GM12865 (cell line): ENCODE measurements around the gene MMP2.

Experiments
- DNase-seq: peaks from one replicate; pipeline ENCODE4 v3.0.0; 2010; ENCODE audit warnings: low read depth
- H3K4me3 ChIP-seq: 2 replicates; pipeline ENCODE4 v1.5.1; 2011; ENCODE audit warnings: mild to moderate bottlenecking, low read depth, low read length, control low read depth
- CTCF ChIP-seq: IDR thresholded peaks from 2 replicates; pipeline ENCODE4 v1.5.1; 2011; ENCODE audit warnings: low read length, control low read depth, low read depth, inconsistent platforms; ENCODE audit not compliant: insufficient read depth; ENCODE audit errors: missing control alignments

MMP2 gene

GRCh38 chr16:55503726-55504550 is 24.9 kb downstream of the MMP2 start:
- H3K4me3 ChIP-seq = no peak overlapping the region
- TF ChIP-seq CTCF = no peak
- no peak for DNase-seq

DNA sequence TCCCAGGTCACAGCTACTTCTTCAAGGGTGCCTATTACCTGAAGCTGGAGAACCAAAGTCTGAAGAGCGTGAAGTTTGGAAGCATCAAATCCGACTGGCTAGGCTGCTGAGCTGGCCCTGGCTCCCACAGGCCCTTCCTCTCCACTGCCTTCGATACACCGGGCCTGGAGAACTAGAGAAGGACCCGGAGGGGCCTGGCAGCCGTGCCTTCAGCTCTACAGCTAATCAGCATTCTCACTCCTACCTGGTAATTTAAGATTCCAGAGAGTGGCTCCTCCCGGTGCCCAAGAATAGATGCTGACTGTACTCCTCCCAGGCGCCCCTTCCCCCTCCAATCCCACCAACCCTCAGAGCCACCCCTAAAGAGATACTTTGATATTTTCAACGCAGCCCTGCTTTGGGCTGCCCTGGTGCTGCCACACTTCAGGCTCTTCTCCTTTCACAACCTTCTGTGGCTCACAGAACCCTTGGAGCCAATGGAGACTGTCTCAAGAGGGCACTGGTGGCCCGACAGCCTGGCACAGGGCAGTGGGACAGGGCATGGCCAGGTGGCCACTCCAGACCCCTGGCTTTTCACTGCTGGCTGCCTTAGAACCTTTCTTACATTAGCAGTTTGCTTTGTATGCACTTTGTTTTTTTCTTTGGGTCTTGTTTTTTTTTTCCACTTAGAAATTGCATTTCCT is 26.5 kb downstream of the MMP2 start:
- no peak for DNase-seq
- TF ChIP-seq CTCF = no peak
- no peak overlapping the region for H3K4me3 ChIP-seq

DNA sequence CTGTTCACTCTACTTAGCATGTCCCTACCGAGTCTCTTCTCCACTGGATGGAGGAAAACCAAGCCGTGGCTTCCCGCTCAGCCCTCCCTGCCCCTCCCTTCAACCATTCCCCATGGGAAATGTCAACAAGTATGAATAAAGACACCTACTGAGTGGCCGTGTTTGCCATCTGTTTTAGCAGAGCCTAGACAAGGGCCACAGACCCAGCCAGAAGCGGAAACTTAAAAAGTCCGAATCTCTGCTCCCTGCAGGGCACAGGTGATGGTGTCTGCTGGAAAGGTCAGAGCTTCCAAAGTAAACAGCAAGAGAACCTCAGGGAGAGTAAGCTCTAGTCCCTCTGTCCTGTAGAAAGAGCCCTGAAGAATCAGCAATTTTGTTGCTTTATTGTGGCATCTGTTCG is 27.1 kb downstream of the MMP2 start:
- no peak for DNase-seq
- no peak overlapping the region for H3K4me3 ChIP-seq
- no peak for TF ChIP-seq CTCF

DNA sequence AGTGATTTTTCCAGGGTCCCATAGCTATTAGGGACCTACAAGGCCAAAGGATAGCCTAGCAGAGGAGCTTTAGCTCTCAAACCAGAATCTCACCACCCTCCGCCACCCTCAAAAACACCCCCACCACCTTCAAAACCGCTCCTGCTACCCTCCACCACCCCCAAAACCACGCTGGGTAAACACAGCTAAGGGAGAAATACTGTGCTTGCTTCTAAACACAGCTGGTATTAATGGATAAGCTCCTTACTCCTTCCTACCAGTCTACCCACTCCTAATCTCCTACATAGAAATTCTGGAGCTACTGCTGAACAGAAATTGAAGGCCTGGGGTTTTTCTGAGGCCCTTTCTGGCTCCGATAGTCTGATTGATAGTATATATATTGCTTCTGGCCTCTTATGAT is 27.7 kb downstream of the MMP2 start:
- H3K4me3 ChIP-seq = no peak overlapping the region
- DNase-seq = no peak
- no peak for TF ChIP-seq CTCF

- TF ChIP-seq CTCF = no peak
- no peak overlapping the region for H3K4me3 ChIP-seq
- DNase-seq = no peak
Measured at GRCh38 chr16:55508271-55508921, 29.4 kb downstream of the MMP2 start.

DNA sequence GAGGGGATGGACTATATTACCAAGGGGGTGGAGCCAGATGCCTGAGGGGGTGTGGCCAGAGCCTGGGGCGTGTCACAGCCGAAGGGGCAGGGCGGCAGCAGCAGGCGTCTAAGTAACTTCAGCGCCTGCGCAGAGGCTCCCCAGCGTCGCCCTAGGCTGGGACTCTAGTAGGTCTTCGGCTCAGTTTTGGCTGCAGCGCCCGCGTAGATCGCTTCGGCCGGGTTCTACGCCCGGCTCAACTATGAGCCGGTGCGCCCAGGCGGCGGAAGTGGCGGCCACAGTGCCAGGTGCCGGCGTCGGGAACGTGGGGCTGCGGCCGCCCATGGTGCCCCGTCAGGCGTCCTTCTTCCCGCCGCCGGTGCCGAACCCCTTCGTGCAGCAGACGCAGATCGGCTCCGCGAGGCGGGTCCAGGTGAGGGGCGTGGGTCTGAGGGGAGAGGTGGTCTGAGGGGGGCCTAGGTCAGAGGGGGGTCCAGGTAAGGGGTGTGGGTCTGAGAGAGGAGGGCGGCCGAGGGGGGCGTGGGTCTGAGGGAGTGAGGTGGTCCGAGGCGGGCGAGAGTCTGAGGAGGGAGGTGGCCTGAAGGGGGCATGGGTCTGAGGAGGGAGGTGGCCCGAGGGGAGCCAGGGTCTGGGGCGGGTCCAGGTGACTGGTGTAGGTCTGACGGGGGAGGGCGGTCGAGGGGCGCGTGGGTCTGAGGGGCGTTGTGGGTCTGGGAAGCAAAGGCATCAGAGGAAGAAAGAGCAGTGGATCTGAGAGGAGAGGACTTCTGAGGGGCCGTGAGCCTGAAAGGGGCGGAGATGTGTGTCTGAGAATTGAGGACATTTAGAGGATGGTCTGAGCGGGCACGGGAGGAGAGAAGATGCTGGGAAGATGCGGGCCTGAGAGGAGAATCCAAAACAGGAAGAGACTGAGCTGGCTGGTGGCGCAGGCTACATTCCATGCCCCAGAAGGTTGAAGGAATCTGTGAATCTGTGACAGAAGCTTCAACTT is 30.2 kb downstream of the MMP2 start, which contains the start of gene LPCAT2:
LPCAT2 (plus strand) TSS at position 132 of the 991 bp plus-strand sequence; CDS start at position 242, 110 bp downstream.
- no peak within 1 kb of the TSS for H3K4me3 ChIP-seq
- TF ChIP-seq CTCF = no peak
- DNase-seq = peak; percentile 38
